Measurements from ENCODE around the gene PMPCB. TPM values are rescaled to one million over a fixed set of nuclear protein-coding genes. Genes with fewer than 3 reads are reported as not detected.
A peak's percentile ranks its signal among the peaks of the same experiment; 100 is the strongest.

The PMPCB gene
- total and polyA plus RNA-seq, 10 of the 15 experiments (the other 5 are each of a cell fraction or from before 2014, with no cell fraction given) = 70.3 to 163 (median 102) TPM

- TF ChIP-seq SUPT20H (IDR thresholded peaks at IDR 0.05; ENCODE audit: borderline replicate concordance, control insufficient read depth, low read depth, low read length) (no peak), RUNX3 (IDR thresholded peaks at IDR 0.05; ENCODE audit: low read length) (peak; percentile 98), SRF (IDR thresholded peaks at IDR 0.05; ENCODE audit: low read depth in 2 of 2, low read length in 2 of 2) (peak in 1 of 2 experiments; percentile 87; a peak in 2 of 4 replicates), RAD51 (IDR thresholded peaks at IDR 0.05) (peak; percentile 39; the same call in 1 of the 2 replicates), HSF1 (IDR thresholded peaks at IDR 0.05; ENCODE audit: low read depth, low read length) (no peak), HDGF (IDR thresholded peaks at IDR 0.05) (peak; percentile 66; the same call in 1 of the 2 replicates), SREBF1 (IDR thresholded peaks at IDR 0.05; ENCODE audit: low read length) (0 out of 2 replicates have a peak, but pooled peaks have one; percentile 51), SIX5 (IDR thresholded peaks at IDR 0.05; ENCODE audit: low read depth, low read length, severe bottlenecking) (peak; percentile 62), MEF2A (IDR thresholded peaks at IDR 0.05; ENCODE audit: insufficient read depth, low read depth, low read length) (peak; percentile 60; the same call in 1 of the 2 replicates), NRF1 (conservative IDR thresholded peaks at IDR 0.05; ENCODE audit: low read depth, low read length) (no peak), NFYA (IDR thresholded peaks at IDR 0.05; ENCODE audit: borderline replicate concordance, low read depth, low read length) (no peak), GATAD2B (conservative IDR thresholded peaks at IDR 0.05; ENCODE audit: low read depth) (peak; percentile 91), JUND (IDR thresholded peaks at IDR 0.05; ENCODE audit: low read depth, low read length) (no peak), NFYB (IDR thresholded peaks at IDR 0.05; ENCODE audit: insufficient read depth, low read depth, low read length) (no peak), ATF7 (IDR thresholded peaks at IDR 0.05; ENCODE audit: low read depth) (peak; percentile 89), CBX3 (IDR thresholded peaks at IDR 0.05; ENCODE audit: borderline replicate concordance, low read depth) (no peak), USF2 (IDR thresholded peaks at IDR 0.05; ENCODE audit: borderline replicate concordance, low read depth, low read length) (no peak), KLF5 (IDR thresholded peaks at IDR 0.05; ENCODE audit: partially characterized antibody) (no peak), ZBTB11 (CRISPR knock-in tag; IDR thresholded peaks at IDR 0.05) (peak; percentile 92), ZZZ3 (IDR thresholded peaks at IDR 0.05; ENCODE audit: control insufficient read depth, insufficient read length, low read depth) (no peak), POLR2A (IDR thresholded peaks at IDR 0.05; ENCODE audit: low read depth, low read length) (peak; percentile 94)
- TF ChIP-seq, protein P1, sequence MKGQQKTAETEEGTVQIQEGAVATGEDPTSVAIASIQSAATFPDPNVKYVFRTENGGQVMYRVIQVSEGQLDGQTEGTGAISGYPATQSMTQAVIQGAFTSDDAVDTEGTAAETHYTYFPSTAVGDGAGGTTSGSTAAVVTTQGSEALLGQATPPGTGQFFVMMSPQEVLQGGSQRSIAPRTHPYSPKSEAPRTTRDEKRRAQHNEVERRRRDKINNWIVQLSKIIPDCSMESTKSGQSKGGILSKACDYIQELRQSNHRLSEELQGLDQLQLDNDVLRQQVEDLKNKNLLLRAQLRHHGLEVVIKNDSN (IDR thresholded peaks at IDR 0.05; ENCODE audit: borderline replicate concordance, extremely low read length, insufficient read depth, low read depth, low read length) = no peak
These were observed 47.4 kb downstream of the PMPCB start, which contains the start of gene DNAJC2 (continued) for GRCh38 chr7:103344453-103345149.

All from GM12878 (cell line).